Mucosa of stomach (tissue), 1 donor: ENCODE data around the gene ACBD4.

Source experiments
- H3K27me3 ChIP-seq: one replicate; pipeline ENCODE4 v1.7.0; 2013; ENCODE audit warnings: mild to moderate bottlenecking, low read length; ENCODE audit not compliant: control insufficient read depth, insufficient read depth
- H3K36me3 ChIP-seq: one replicate; pipeline ENCODE4 v1.7.0; 2013; ENCODE audit warnings: low read length; ENCODE audit not compliant: control insufficient read depth, insufficient read depth
- H3K4me1 ChIP-seq: one replicate; pipeline ENCODE4 v1.7.0; 2013; ENCODE audit warnings: mild to moderate bottlenecking, low read length; ENCODE audit not compliant: control insufficient read depth, insufficient read depth
- H3K4me3 ChIP-seq: one replicate; pipeline ENCODE4 v1.7.0; 2013; ENCODE audit warnings: low read length
- H3K9ac ChIP-seq: one replicate; pipeline ENCODE4 v1.7.0; 2013; ENCODE audit warnings: mild to moderate bottlenecking, low read length, moderate library complexity
- H3K9me3 ChIP-seq: one replicate; pipeline ENCODE4 v1.7.0; 2013; ENCODE audit warnings: mild to moderate bottlenecking, low read length, moderate library complexity; ENCODE audit not compliant: control insufficient read depth
- donor health status: Pancreatic carcinoma.

The ACBD4 gene

DNA sequence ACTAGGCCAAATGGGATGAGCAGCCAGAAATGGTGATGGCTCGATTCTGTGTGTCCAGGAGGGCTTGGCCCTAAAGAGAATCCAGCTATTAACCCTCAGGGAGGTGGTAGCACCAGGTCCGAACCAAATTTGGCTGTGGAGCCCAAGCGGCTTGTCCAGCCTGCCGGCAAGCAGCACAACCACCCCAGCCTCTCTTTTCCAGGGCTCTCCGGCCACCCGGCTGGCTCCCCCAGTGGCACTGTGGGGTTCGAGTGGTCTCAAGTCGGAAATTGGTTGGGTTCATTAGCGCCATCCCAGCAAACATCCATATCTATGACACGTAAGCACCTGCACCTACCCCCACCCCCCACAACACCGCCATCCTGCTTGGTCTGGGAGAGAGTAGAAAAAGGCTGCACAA lies 38.6 kb upstream of the ACBD4 start:
- Histone ChIP-seq H3K4me1 (peaks cover 11% of the 10 kb centered on the region), H3K4me3 (no peak overlapping the region), H3K36me3 (peaks cover 31% of the 10 kb centered on the region), H3K27me3 (no peaks in the 10 kb centered on the region), H3K9ac (no peak overlapping the region), H3K9me3 (no peaks in the 10 kb centered on the region)

DNA sequence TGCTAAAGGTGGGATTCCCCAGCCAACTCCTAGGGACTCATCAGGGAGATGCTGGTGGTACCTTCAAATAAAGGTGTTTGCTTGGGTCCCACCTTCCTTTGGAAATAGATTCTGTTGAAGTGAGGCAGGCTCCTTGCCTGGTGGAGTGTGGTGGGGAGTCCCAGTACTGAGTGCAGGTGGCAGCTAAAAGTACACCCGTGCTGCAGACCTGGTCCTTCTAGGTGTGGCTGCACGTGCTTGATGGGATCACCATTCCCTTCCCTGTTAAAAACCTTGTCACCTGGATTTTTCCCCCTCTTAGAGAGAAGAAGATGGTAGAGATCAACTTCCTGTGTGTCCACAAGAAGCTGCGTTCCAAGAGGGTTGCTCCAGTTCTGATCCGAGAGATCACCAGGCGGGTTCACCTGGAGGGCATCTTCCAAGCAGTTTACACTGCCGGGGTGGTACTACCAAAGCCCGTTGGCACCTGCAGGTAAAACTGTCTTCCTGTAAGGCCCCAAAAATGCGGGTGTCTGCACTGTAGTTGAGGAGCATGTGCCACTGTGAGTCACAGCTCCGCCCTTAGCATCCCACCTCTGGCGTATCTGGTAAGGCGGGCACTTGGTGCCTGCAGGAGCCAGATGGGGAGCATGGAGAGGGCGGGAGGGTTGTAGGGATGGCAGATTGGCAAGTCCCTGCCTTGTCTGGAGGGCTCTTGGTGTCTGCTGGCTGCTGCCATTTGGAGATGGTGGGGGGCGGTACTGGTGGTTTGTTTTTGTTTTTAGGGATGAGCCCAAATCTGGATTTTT lies 37.2 kb upstream of the ACBD4 start:
- no peaks in the 10 kb centered on the region for H3K9me3 ChIP-seq
- H3K36me3 ChIP-seq, result peaks cover 39% of the 10 kb centered on the region
- no peak overlapping the region for H3K9ac ChIP-seq
- no peaks in the 10 kb centered on the region for H3K27me3 ChIP-seq
- H3K4me1 ChIP-seq, result peaks cover 19% of the 10 kb centered on the region
- H3K4me3 ChIP-seq, result no peak overlapping the region

DNA sequence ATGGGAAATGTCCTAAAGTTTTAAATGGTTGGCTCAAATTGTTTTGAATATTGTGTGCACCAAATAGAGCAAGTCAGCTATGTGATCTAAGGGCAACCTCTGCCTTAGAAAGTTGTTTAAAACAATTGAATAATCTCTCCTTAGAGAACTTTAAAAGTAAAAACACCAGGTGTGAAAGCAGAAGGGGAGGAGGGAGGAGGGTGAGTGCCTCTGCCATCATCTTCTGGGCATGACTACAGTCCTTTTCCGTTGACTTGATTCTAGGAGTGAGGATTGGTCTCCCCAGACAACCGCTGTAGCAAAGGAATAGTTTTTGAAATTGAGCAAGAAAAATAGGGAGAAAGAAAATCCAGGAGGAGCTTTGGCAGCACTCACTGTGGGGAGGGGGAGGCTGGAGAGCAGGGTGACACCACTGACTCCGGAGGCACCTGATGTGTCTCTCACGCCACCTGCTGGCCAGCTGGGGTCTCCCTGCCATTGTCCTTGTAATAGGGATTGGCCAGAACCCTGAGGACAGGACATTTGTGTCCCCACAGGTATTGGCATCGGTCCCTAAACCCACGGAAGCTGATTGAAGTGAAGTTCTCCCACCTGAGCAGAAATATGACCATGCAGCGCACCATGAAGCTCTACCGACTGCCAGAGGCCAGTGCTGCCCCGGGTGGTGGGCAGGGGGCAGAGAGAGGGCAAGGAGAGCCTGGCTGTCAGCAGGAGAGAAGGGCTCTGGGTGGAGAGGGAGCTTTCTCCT lies 36.4 kb upstream of the ACBD4 start:
- Histone ChIP-seq H3K4me1 (peaks cover 11% of the 10 kb centered on the region), H3K9ac (no peak overlapping the region), H3K9me3 (no peaks in the 10 kb centered on the region), H3K36me3 (peaks cover 43% of the 10 kb centered on the region), H3K27me3 (no peaks in the 10 kb centered on the region), H3K4me3 (no peak overlapping the region)

GRCh38 chr17:45101546-45101882 lies 34.0 kb upstream of the ACBD4 start:
- Histone ChIP-seq H3K36me3 (peaks cover 46% of the 10 kb centered on the region), H3K4me3 (no peak overlapping the region), H3K4me1 (peaks cover 11% of the 10 kb centered on the region), H3K9ac (no peak overlapping the region), H3K27me3 (no peaks in the 10 kb centered on the region), H3K9me3 (no peaks in the 10 kb centered on the region)

DNA sequence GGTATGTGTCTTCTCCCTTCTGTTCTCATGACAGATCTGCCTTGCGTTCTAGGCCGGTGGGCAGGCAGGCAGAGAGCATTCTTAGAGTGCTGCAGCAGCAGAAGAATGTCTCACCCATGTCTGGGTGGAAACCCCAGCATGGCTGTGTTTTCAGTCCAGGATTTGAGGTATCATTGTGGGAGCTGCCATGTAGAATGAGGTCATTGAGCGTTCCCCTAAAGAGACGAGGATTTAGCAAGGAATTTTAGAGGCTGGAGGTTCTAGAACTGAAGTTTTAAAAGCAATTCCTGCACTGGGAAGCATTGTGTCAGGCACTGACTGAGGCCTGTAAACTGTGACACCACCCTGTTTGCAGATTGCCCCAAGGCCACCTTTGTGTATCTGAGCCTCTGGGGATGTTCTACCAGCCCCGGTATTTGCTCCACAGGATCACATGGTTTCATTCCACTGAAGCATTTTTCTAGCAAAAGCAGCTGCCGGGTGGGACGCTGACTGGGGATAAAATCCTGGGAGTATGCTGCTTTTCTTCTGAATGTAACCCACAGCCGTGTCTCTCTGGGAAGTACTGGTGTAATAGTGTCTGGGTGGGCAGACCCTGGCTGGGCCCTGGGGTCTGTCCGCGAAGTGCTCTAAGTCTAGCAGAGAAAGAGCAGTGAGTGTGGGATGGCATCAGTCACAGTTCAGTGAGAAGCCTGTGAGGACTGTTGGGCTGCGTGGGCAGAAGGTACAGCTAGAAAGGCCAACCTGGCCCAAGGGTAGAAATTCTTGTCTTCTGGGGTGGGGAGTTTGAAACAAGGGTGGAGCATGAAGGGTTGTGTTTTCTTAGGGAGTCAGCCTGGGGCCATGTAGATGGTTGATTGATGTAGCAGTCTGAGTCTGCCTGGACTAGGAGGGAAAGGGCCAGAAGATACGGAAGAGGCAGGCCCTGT lies 33.3 kb upstream of the ACBD4 start:
- peaks cover 50% of the 10 kb centered on the region for H3K36me3 ChIP-seq
- no peak overlapping the region for H3K4me3 ChIP-seq
- no peaks in the 10 kb centered on the region for H3K9me3 ChIP-seq
- no peak overlapping the region for H3K9ac ChIP-seq
- H3K27me3 ChIP-seq, result no peaks in the 10 kb centered on the region
- peaks cover 11% of the 10 kb centered on the region for H3K4me1 ChIP-seq

DNA sequence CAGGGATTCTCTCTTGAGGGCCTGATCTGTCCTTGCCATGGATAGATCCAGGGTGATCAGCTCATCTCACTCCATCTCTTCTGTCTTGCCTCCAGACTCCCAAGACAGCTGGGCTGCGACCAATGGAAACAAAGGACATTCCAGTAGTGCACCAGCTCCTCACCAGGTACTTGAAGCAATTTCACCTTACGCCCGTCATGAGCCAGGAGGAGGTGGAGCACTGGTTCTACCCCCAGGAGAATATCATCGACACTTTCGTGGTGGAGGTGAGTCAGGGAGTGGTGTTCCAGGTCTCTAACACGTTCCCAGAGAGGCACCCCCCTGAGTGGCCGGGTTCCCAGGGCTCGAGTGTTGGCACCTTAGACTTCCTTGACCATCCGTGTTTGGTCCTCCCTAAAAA lies 32.6 kb upstream of the ACBD4 start:
- Histone ChIP-seq H3K27me3 (no peaks in the 10 kb centered on the region), H3K4me1 (peaks cover 11% of the 10 kb centered on the region), H3K36me3 (peaks cover 44% of the 10 kb centered on the region), H3K9me3 (no peaks in the 10 kb centered on the region), H3K9ac (no peak overlapping the region), H3K4me3 (no peak overlapping the region)

GRCh38 chr17:45103269-45103795 lies 32.2 kb upstream of the ACBD4 start:
- Histone ChIP-seq H3K9me3 (no peaks in the 10 kb centered on the region), H3K4me1 (peaks cover 11% of the 10 kb centered on the region), H3K27me3 (no peaks in the 10 kb centered on the region), H3K36me3 (peaks cover 39% of the 10 kb centered on the region), H3K9ac (no peak overlapping the region), H3K4me3 (no peak overlapping the region)

GRCh38 chr17:45104029-45104428 lies 31.5 kb upstream of the ACBD4 start:
- Histone ChIP-seq H3K9me3 (no peaks in the 10 kb centered on the region), H3K4me1 (peaks cover 14% of the 10 kb centered on the region), H3K27me3 (no peaks in the 10 kb centered on the region), H3K9ac (no peak overlapping the region), H3K4me3 (no peak overlapping the region), H3K36me3 (peaks cover 36% of the 10 kb centered on the region)

GRCh38 chr17:45104497-45104896 lies 31.0 kb upstream of the ACBD4 start:
- H3K9ac ChIP-seq, result no peak overlapping the region
- H3K27me3 ChIP-seq, result no peaks in the 10 kb centered on the region
- H3K4me3 ChIP-seq, result no peak overlapping the region
- peaks cover 33% of the 10 kb centered on the region for H3K36me3 ChIP-seq
- no peaks in the 10 kb centered on the region for H3K9me3 ChIP-seq
- H3K4me1 ChIP-seq, result peaks cover 17% of the 10 kb centered on the region

DNA sequence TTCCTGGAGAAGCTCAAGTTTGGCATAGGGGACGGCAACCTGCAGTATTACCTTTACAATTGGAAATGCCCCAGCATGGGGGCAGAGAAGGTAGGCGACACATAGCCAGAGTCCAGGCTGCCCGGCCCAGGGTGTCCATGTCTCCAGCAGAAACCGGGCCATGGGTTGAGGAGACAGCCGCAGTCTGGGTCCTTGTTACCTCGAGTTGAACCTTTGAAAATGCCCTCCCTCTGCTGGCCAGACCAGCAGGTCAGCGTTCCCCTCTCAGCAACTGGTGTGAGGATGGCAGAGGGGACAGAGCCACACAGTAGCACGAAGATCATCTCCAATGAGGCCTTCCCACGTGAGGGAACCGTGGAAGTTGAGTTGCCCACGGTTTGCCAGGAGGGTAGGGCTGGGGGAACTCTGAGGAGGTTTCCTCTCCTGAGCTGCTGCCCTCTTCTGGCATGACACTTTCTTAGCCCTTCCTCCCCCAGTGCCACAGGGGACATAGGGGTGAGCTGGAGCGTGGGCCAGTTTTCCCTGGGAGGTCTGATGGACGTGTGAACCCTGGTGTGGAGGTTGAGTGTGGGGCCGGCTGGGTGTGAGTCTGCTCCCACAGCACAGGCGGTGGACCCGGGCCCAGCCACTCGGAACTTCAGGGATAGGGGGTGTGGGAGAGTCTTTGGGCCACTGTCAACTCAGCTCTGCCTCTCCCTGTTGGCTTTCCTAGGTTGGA lies 30.4 kb upstream of the ACBD4 start:
- Histone ChIP-seq H3K9ac (no peak overlapping the region), H3K27me3 (no peaks in the 10 kb centered on the region), H3K4me1 (peaks cover 17% of the 10 kb centered on the region), H3K9me3 (no peaks in the 10 kb centered on the region), H3K4me3 (no peak overlapping the region), H3K36me3 (peaks cover 30% of the 10 kb centered on the region)

DNA sequence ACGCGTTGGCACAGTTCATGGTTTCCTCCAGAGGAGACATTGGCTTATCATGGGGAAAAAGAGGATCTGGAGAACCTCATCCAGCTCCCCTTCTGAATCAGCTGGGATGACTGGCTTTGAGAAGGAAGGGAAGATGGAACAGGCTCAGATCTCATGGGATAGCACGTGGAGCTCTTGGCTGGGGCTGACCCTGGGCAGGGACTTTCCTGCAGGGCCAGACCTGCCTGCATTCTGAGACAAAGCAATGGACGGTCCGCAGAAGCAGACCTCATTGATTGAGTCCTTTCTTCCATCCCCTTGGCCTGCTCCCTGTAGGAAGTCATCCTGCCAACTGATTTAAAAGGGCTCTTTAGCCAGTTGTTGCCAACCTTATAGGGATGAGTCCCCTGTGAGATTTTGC lies 29.4 kb upstream of the ACBD4 start:
- Histone ChIP-seq H3K36me3 (peaks cover 30% of the 10 kb centered on the region), H3K4me3 (no peak overlapping the region), H3K27me3 (no peaks in the 10 kb centered on the region), H3K4me1 (peaks cover 17% of the 10 kb centered on the region), H3K9ac (no peak overlapping the region), H3K9me3 (no peaks in the 10 kb centered on the region)
